ENCODE measurements around the gene CTBP2. TPM values are rescaled to one million over a fixed set of nuclear protein-coding genes. Genes with fewer than 3 reads are reported as not detected.
"Not testable (repeated sequence)": the region's sequence is repeated elsewhere in the genome, so short reads cannot be mapped to it uniquely, and the experiment has no call there.

The CTBP2 gene
- total RNA-seq, 2 experiments from 2014 or later = 0.40 TPM; not detected in 1

GRCh38 chr10:125171402-125172306 is 11.3 kb upstream of the CTBP2 start:
- no peaks in the 10 kb centered on the region for H3K4me1 Mint-ChIP-seq
- H3K36me3 Mint-ChIP-seq (ENCODE audit: low read depth) = no peaks in the 10 kb centered on the region
- H3K9me3 Mint-ChIP-seq = no peaks in the 10 kb centered on the region
- peaks cover 9% of the 10 kb centered on the region for H3K27me3 Mint-ChIP-seq
- ChIA-PET CTCF (no interaction called here), POLR2A (no interaction called here)
- no peak overlapping the region for H3K27ac Mint-ChIP-seq
- H3K4me3 Mint-ChIP-seq = no peak overlapping the region
- no peak for DNase-seq

DNA sequence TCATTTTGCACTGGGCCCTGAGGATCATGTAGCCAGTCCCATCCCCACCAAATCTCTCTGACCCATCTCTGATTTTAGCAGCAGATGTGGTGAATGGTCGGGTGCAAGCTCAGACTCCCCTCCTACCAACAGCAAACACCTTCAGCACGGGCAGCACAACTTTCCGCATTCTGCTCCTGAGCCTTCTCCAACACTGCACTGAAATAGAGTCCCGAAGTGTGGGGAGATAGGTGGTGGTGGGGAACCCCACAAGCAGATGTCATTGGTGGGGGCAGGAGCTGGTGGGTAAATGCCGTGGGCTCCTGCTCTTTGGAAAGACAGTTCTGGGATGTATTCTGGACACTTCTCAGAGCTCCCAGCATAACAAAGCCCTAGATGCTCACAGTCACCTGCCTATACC is 9.6 kb upstream of the CTBP2 start:
- no peak for DNase-seq
- peaks cover 9% of the 10 kb centered on the region for H3K27me3 Mint-ChIP-seq
- H3K4me1 Mint-ChIP-seq = no peaks in the 10 kb centered on the region
- ChIA-PET POLR2A (no interaction called here), CTCF (no interaction called here)
- no peak overlapping the region for H3K27ac Mint-ChIP-seq
- no peak overlapping the region for H3K4me3 Mint-ChIP-seq
- H3K9me3 Mint-ChIP-seq = no peaks in the 10 kb centered on the region
- no peaks in the 10 kb centered on the region for H3K36me3 Mint-ChIP-seq (ENCODE audit: low read depth)

DNA sequence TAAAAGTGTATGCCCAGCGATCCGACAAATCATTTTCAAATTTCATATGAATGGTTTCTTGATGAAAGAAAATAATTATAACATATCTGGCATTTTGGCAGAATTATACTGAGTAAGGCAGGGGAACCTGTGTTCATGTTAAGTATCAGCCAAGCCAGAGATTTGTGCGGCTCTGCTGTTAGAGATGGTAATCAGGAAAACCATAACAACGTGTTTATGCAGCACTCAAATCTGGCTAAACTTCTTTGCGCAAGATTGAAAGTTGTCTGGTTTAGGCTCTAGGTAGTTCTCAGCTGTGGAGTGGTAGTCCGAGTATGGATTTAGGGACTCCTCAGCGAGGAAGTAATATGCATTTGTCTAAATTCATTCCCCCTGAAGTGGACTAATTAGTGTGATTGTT is 8.9 kb upstream of the CTBP2 start:
- Mint-ChIP-seq H3K27ac (no peak overlapping the region), H3K36me3 (ENCODE audit: low read depth) (no peaks in the 10 kb centered on the region), H3K4me3 (no peak overlapping the region), H3K9me3 (no peaks in the 10 kb centered on the region), H3K27me3 (peaks cover 13% of the 10 kb centered on the region), H3K4me1 (no peaks in the 10 kb centered on the region)
- CTCF ChIA-PET = no interaction called here
- DNase-seq = no peak
- POLR2A ChIA-PET = no interaction called here

GRCh38 chr10:125166658-125167057 is 6.3 kb upstream of the CTBP2 start:
- CTCF ChIA-PET = interaction anchor here (1.0 kb wide), 1 partner anchor 13 kb away, joined by 3 read pairs; no protein-coding TSS in a partner anchor

GRCh38 chr10:125165584-125166573 is 5.5 kb upstream of the CTBP2 start:
- DNase-seq = no peak
- Mint-ChIP-seq H3K27me3 (peaks cover 25% of the 10 kb centered on the region), H3K9me3 (no peaks in the 10 kb centered on the region), H3K36me3 (ENCODE audit: low read depth) (no peaks in the 10 kb centered on the region), H3K4me3 (no peak overlapping the region), H3K4me1 (no peaks in the 10 kb centered on the region), H3K27ac (no peak overlapping the region)
- CTCF ChIA-PET = interaction anchor here (0.5 to 1.0 kb wide), 2 partner anchors 13 to 664 kb away, joined by 3 to 5 read pairs; no protein-coding TSS in a partner anchor
- POLR2A ChIA-PET = no interaction called here

More at GRCh38 chr10:125166658-125167057, 6.3 kb upstream of the CTBP2 start:
- no peak for DNase-seq
- Mint-ChIP-seq H3K4me3 (no peak overlapping the region), H3K27me3 (peaks cover 25% of the 10 kb centered on the region), H3K36me3 (ENCODE audit: low read depth) (no peaks in the 10 kb centered on the region), H3K4me1 (no peaks in the 10 kb centered on the region), H3K27ac (no peak overlapping the region), H3K9me3 (no peaks in the 10 kb centered on the region)
- POLR2A ChIA-PET = no interaction called here

DNA sequence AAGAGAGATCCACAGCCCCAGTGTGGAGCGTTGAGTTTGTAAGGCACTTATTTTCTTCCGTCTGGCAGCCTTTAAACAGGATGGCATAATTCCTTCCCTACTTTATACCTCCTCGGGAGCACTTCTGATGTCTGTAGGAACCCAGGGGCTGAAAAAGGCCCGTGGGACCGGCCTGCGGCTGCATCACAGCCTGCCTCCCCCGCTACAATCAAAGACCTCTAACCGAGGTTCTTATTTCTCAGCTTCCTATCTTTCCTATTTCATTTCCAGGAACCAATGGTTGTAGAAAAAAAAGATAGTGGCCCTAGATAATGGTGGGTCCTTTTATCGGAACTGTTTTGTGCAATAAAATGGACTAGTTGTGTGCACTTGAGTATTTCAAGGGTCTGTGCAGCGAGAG is 4.1 kb upstream of the CTBP2 start:
- POLR2A ChIA-PET = no interaction called here
- Mint-ChIP-seq H3K27me3 (peaks cover 22% of the 10 kb centered on the region), H3K27ac (no peak overlapping the region)

DNA sequence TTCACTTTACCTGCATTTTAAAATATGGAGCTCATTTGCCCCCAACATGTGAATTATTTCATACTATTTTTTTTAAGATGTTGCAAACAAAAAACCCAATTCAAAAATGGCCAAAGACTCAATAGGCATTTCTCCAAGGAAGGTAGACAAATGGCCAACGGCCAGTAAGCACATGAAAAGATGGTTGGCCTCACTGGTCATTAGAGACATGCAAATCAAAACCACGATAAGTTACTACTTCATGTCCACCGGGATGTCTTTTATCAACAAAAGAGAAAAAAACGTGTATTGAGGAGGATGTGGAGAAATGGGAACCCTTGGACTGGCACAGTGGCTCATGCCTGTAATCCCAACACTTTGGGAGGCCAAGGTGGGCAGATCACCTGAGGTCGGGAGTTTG is 3.4 kb upstream of the CTBP2 start:
- no peak for DNase-seq
- H3K27ac Mint-ChIP-seq = no peak overlapping the region
- H3K36me3 Mint-ChIP-seq (ENCODE audit: low read depth) = no peaks in the 10 kb centered on the region
- ChIA-PET CTCF (interaction anchor here (0.6 kb wide), 1 partner anchor 635 kb away, joined by 3 read pairs; no protein-coding TSS in a partner anchor), POLR2A (no interaction called here)
- no peak overlapping the region for H3K4me3 Mint-ChIP-seq
- no peaks in the 10 kb centered on the region for H3K4me1 Mint-ChIP-seq
- H3K27me3 Mint-ChIP-seq = peaks cover 22% of the 10 kb centered on the region
- no peaks in the 10 kb centered on the region for H3K9me3 Mint-ChIP-seq

More for the DNA sequence above, 4.1 kb upstream of the CTBP2 start:
- Mint-ChIP-seq H3K9me3 (no peaks in the 10 kb centered on the region), H3K36me3 (ENCODE audit: low read depth) (no peaks in the 10 kb centered on the region), H3K4me1 (no peaks in the 10 kb centered on the region), H3K4me3 (no peak overlapping the region)
- CTCF ChIA-PET = no interaction called here
- DNase-seq = no peak

- DNase-seq; H3K4me3 Mint-ChIP-seq; H3K4me1 Mint-ChIP-seq; H3K27ac Mint-ChIP-seq; H3K9me3 Mint-ChIP-seq; H3K36me3 Mint-ChIP-seq (ENCODE audit: low read depth); POLR2A ChIA-PET: not testable (repeated sequence)
- CTCF ChIA-PET = interaction anchor here (0.6 kb wide), 1 partner anchor 634 kb away, joined by 3 read pairs; no protein-coding TSS in a partner anchor
- H3K27me3 Mint-ChIP-seq = peaks cover 26% of the 10 kb centered on the region
These were observed 2.9 kb upstream of the CTBP2 start for GRCh38 chr10:125163312-125163711.

DNA sequence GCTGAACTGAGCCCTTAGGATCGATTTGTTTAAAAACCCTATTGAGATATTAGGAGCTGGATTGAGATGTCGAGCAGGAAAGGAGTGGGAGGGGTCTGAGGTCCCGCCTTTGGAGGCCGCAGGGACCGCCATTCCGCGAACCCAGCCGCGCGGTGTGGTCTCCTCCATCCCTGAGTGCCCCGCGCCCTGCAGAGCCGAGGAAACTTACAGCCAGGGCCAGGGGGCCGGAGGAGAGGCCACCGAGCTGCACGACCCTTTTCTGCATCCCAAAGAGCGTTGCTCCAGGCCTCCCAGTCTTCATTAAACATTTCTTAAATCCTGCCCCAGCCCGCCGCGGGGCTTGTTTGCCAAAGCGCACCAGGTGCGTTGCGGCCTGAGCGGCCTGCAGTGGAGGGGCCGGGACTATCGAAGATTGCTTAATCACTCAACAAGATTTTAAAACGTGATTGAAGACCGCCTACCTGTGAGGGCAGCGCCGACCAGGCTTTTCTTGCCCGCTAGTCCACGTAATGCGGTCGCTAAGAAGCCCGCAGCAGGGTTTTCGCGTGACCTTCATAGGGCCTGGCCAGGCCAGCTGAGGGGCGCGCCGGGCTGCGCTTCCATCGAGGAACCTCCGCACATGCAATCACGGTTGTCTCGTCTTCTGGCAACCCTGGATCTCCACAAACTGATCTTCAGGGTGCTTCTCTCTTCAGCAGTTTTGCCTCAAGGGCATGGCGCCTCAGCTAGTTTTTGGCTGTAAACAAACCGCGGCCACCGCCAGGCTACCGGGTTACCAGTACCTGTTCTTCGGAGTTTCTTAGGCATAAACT is 2.0 kb upstream of the CTBP2 start:
- no peak overlapping the region for H3K27ac Mint-ChIP-seq
- H3K4me1 Mint-ChIP-seq = peaks cover 4% of the 10 kb centered on the region
- H3K4me3 Mint-ChIP-seq = no peak overlapping the region
- H3K27me3 Mint-ChIP-seq = peaks cover 35% of the 10 kb centered on the region
- no peak for DNase-seq
- ChIA-PET CTCF (no interaction called here), POLR2A (no interaction called here)
- no peaks in the 10 kb centered on the region for H3K36me3 Mint-ChIP-seq (ENCODE audit: low read depth)
- no peaks in the 10 kb centered on the region for H3K9me3 Mint-ChIP-seq

GRCh38 chr10:125161707-125162119 is 1.4 kb upstream of the CTBP2 start:
- H3K4me3 Mint-ChIP-seq = no peak overlapping the region

GRCh38 chr10:125160856-125161706 is 718 bp upstream of the CTBP2 start:
- Mint-ChIP-seq H3K36me3 (ENCODE audit: low read depth) (no peaks in the 10 kb centered on the region), H3K27me3 (peaks cover 47% of the 10 kb centered on the region), H3K4me3 (peak overlapping the region; percentile 27), H3K4me1 (peaks cover 4% of the 10 kb centered on the region), H3K9me3 (no peaks in the 10 kb centered on the region), H3K27ac (no peak overlapping the region)
- POLR2A ChIA-PET = no interaction called here
- CTCF ChIA-PET = no interaction called here
- DNase-seq = no peak

More at GRCh38 chr10:125161707-125162119, 1.4 kb upstream of the CTBP2 start:
- Mint-ChIP-seq H3K4me1 (peaks cover 4% of the 10 kb centered on the region), H3K36me3 (ENCODE audit: low read depth) (no peaks in the 10 kb centered on the region), H3K27ac (no peak overlapping the region), H3K9me3 (no peaks in the 10 kb centered on the region), H3K27me3 (peaks cover 41% of the 10 kb centered on the region)
- DNase-seq = no peak
- CTCF ChIA-PET = no interaction called here
- POLR2A ChIA-PET = no interaction called here

DNA sequence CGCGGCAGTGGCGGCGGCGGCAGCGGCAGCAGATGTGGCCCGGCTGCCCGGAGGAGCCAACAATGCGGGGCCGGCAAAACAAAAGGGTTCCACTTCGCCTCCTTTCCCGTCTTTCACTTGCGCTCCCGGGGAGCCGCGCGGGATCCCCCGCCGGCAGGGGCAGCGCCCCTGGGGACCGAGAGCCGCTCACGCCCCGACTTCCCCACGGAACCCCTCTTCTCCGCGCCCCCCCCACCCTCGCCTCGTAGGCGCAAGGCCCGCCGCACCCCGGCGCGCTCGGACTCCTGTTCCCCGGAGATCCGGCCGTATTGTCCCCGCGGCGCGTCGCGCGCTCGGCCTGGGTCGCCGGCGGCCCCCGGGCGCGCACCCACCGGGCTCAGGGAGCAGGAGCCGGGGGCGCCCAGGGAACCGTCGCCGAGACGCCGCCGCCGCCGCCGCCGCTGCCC is 854 bp downstream of the CTBP2 start:
- Mint-ChIP-seq H3K4me1 (peaks cover 4% of the 10 kb centered on the region), H3K9me3 (no peaks in the 10 kb centered on the region), H3K27me3 (peaks cover 57% of the 10 kb centered on the region), H3K4me3 (peak overlapping the region; percentile 22), H3K36me3 (ENCODE audit: low read depth) (no peaks in the 10 kb centered on the region), H3K27ac (no peak overlapping the region)
- DNase-seq = no peak
- CTCF ChIA-PET = no interaction called here
- POLR2A ChIA-PET = no interaction called here

All from activated CD4-positive, alpha-beta T cell treated with anti-CD3 and anti-CD28 coated beads, Interleukin-2, amount 10 ng/mL, durations not matched to agents 7 days and 5 days (primary cell).